C4-2B (cell line): ENCODE measurements around the gene SGCE.
A peak's percentile ranks its signal among the peaks of the same experiment; 100 is the strongest.

Source experiments
- ZFX ChIP-seq: fragments of 450-650 bp; IDR thresholded peaks from 2 replicates; pipeline ENCODE4 v1.6.1; 2017
- TF ChIP-seq, protein P1 (sequence below): fragments of 450-650 bp; conservative IDR thresholded peaks from 2 replicates; pipeline ENCODE4 v1.5.1; 2017; ENCODE audit warnings: mild to moderate bottlenecking

- TF ChIP-seq, protein P1, sequence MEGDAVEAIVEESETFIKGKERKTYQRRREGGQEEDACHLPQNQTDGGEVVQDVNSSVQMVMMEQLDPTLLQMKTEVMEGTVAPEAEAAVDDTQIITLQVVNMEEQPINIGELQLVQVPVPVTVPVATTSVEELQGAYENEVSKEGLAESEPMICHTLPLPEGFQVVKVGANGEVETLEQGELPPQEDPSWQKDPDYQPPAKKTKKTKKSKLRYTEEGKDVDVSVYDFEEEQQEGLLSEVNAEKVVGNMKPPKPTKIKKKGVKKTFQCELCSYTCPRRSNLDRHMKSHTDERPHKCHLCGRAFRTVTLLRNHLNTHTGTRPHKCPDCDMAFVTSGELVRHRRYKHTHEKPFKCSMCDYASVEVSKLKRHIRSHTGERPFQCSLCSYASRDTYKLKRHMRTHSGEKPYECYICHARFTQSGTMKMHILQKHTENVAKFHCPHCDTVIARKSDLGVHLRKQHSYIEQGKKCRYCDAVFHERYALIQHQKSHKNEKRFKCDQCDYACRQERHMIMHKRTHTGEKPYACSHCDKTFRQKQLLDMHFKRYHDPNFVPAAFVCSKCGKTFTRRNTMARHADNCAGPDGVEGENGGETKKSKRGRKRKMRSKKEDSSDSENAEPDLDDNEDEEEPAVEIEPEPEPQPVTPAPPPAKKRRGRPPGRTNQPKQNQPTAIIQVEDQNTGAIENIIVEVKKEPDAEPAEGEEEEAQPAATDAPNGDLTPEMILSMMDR: peak; percentile 74
- no peak for TF ChIP-seq ZFX
Observed at GRCh38 chr7:94655848-94656657, at the start of gene SGCE.
